H1 (cell line): ENCODE data around the gene OPN1SW. TPM values are rescaled to one million over a fixed set of nuclear protein-coding genes. Genes with fewer than 3 reads are reported as not detected.

Experiments used
- CBX5 ChIP-seq: fragments of 300-800, 300-1000 bp; sonication (generic); IDR thresholded peaks from 2 replicates; pipeline ENCODE4 v1.7.1; 2016; ENCODE audit warnings: antibody characterized with exemption, low read length, low read depth
- SP4 ChIP-seq: IDR thresholded peaks from 2 replicates; pipeline ENCODE4 v1.6.1; 2012; ENCODE audit warnings: low read length, inconsistent platforms
- polyA plus RNA-seq, 7 experiments: library from polyadenylated mRNA; depleted of rRNA in 3 of 7; stranded (reverse) in 5 of 7; unstranded in 2 of 7; fragments of >200 nt in 5 of 7; fragments of 200-250 nt in 2 of 7; gene quantifications; 1 replicate in 5 of 7; 2 replicates in 1 of 7; 4 replicates in 1 of 7; pipeline versions ENCODE4 v1.2.1 to v1.2.3, GENCODE V29; 2011 to 2013; ENCODE audit warnings: missing spikeins in 2 of 7, mixed read lengths in 2 of 7
- total RNA-seq: library from RNA; stranded (reverse); fragmentation: NEBNext Ultra II Directional; extraction: Animal tissue kit (Norgen Biotek cat#: 25700); gene quantifications from 2 replicates; pipeline ENCODE4 v1.2.1, GENCODE V29; 2021
- TF ChIP-seq, protein P1 (sequence below): IDR thresholded peaks from 2 replicates; pipeline ENCODE4 v1.6.1; 2012; ENCODE audit warnings: inconsistent platforms
- TF ChIP-seq, protein P2 (sequence below), 3 experiments: IDR thresholded peaks; 1 replicate in 2 of 3; 2 replicates in 1 of 3; pipeline versions ENCODE4 v1.5.1 to v1.6.1; 2011; ENCODE audit warnings: low read length in 3 of 3, mild to moderate bottlenecking in 3 of 3, inconsistent platforms in 2 of 3, low read depth in 1 of 3, moderate library complexity in 1 of 3; ENCODE audit not compliant: insufficient read depth in 1 of 3; ENCODE audit errors: control extremely low read depth in 1 of 3

The OPN1SW gene
- total and polyA plus RNA-seq, 2 of the 8 experiments (the other 6 are each of a cell fraction or from before 2014, with no cell fraction given), result not detected

DNA sequence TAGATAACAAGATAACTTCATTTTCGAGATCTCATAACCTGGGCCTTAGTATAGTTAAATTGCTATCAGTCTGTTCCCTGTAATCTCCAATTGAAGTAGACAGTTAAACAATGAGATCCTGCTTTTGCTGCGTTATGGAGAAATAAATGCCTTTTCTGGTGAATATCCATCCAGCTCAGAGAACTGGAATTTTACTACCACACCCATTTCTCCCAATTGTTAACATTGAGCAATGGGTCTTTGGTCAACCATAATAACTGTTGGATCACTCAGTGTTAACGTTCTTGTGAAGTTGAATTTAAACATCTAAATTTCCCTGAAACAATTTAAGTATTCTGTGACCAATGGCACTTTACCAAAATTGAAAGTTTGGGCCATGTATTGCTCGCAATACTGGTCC, 33.4 kb downstream of the OPN1SW start (continued):
- no peak for TF ChIP-seq CBX5
- TF ChIP-seq SP4, result no peak
- TF ChIP-seq, protein P1, sequence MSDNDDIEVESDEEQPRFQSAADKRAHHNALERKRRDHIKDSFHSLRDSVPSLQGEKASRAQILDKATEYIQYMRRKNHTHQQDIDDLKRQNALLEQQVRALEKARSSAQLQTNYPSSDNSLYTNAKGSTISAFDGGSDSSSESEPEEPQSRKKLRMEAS, result no peak
- TF ChIP-seq, protein P2, sequence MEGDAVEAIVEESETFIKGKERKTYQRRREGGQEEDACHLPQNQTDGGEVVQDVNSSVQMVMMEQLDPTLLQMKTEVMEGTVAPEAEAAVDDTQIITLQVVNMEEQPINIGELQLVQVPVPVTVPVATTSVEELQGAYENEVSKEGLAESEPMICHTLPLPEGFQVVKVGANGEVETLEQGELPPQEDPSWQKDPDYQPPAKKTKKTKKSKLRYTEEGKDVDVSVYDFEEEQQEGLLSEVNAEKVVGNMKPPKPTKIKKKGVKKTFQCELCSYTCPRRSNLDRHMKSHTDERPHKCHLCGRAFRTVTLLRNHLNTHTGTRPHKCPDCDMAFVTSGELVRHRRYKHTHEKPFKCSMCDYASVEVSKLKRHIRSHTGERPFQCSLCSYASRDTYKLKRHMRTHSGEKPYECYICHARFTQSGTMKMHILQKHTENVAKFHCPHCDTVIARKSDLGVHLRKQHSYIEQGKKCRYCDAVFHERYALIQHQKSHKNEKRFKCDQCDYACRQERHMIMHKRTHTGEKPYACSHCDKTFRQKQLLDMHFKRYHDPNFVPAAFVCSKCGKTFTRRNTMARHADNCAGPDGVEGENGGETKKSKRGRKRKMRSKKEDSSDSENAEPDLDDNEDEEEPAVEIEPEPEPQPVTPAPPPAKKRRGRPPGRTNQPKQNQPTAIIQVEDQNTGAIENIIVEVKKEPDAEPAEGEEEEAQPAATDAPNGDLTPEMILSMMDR (IDR thresholded peaks at IDR 0.05; ENCODE audit: control extremely low read depth in 1 of 3, insufficient read depth in 1 of 3, low read depth in 1 of 3, low read length in 3 of 3), result no peak
